K562 (cell line): ENCODE measurements around the gene EIF1. TPM values are rescaled to one million over a fixed set of nuclear protein-coding genes. Genes with fewer than 3 reads are reported as not detected.
A peak's percentile ranks its signal among the peaks of the same experiment; 100 is the strongest.

Experiments used
- ATAC-seq: fragments of 200-7000 bp; cut with Tn5 transposase; 3 replicates; pipeline ENCODE4 v1.9.1; 2020; ENCODE audit warnings: moderate library complexity
- BruUV-seq: library from RNA; stranded (reverse); fragments of 400-500 nt; replicated peaks from 2 replicates; lab custom pipeline; 2021; lab: Mats Ljungman, UMichigan
- CTCF ChIA-PET: fragments of 300-600 bp; formaldehyde crosslinking; extraction: SDS; loops from one replicate; lab custom pipeline; 2021; ENCODE audit warnings: low intra/inter-chr PET ratio; lab: Yijun Ruan, JAX
- POLR2A ChIA-PET: fragments of 300-600, 350-650 bp; sonication (Branson Sonifier 250); formaldehyde crosslinking; extraction: SDS; loops from one replicate; lab custom pipeline; 2021; ENCODE audit warnings: antibody characterized with exemption, inconsistent platforms; lab: Yijun Ruan, JAX
- DNase-seq, 4 experiments: peaks; one replicate each; pipeline versions ENCODE4 v3.0.0 to v3.0.0-alpha.2; 2011 to 2018; ENCODE audit warnings: low spot score in 3 of 4, mixed read lengths in 3 of 4; ENCODE audit errors: extremely low read depth in 1 of 4
- FAIRE-seq: peaks from 2 replicates; lab custom pipeline; 2011; peaks lifted over from hg19 to GRCh38; lab: Jason Lieb, UNC
- H2AFZ ChIP-seq: 2 replicates; pipeline ENCODE4 v1.6.0; 2011; ENCODE audit warnings: low read depth, low read length, control low read depth, inconsistent platforms
- H3K27ac ChIP-seq: fragments of 200-600 bp; 3 replicates; pipeline ENCODE4 v1.8.0; 2011; ENCODE audit warnings: low read depth, mild to moderate bottlenecking, control low read depth, inconsistent platforms, low read length, moderate library complexity, mixed read lengths; ENCODE audit errors: extremely low read depth
- H3K27me3 ChIP-seq, 2 experiments: fragments of 300-600 bp in 1 of 2; 2 replicates in 1 of 2; 3 replicates in 1 of 2; pipeline versions ENCODE4 v1.6.0 to v1.8.0; 2011; ENCODE audit warnings: inconsistent platforms in 2 of 2, low read length in 2 of 2, mild to moderate bottlenecking in 1 of 2, mixed read lengths in 1 of 2, moderate library complexity in 1 of 2; ENCODE audit not compliant: control insufficient read depth in 2 of 2, insufficient read depth in 2 of 2
- H3K36me3 ChIP-seq: fragments of 300-600 bp; 3 replicates; pipeline ENCODE4 v1.8.0; 2011; ENCODE audit warnings: mild to moderate bottlenecking, low read length, inconsistent platforms; ENCODE audit not compliant: control insufficient read depth, insufficient read depth
- H3K4me1 ChIP-seq, 2 experiments: fragments of 200-600 bp in 1 of 2; replicated peaks in 1 of 2; 2 replicates in 1 of 2; 3 replicates in 1 of 2; pipeline versions ENCODE4 v1.5.1 to v1.8.0; 2011; ENCODE audit warnings: inconsistent platforms in 2 of 2, low read length in 2 of 2, mild to moderate bottlenecking in 1 of 2, mixed read lengths in 1 of 2, moderate library complexity in 1 of 2; ENCODE audit not compliant: control insufficient read depth in 2 of 2, insufficient read depth in 2 of 2
- H3K4me2 ChIP-seq: 2 replicates; pipeline ENCODE4 v1.6.1; 2011; ENCODE audit warnings: low read length, control low read depth, inconsistent platforms, mixed read lengths; ENCODE audit not compliant: insufficient read depth
- H3K4me3 ChIP-seq: fragments of 200-600 bp; sonication (generic), shearing (Covaris generic); 2 replicates; pipeline ENCODE4 v1.5.1; 2016; ENCODE audit warnings: control low read depth, inconsistent platforms
- H3K79me2 ChIP-seq: fragments of 200-600 bp; 3 replicates; pipeline ENCODE4 v1.8.0; 2011; ENCODE audit warnings: low read length, inconsistent platforms; ENCODE audit not compliant: control insufficient read depth, insufficient read depth
- H3K9ac ChIP-seq, 2 experiments: 2 replicates each; pipeline versions ENCODE4 v1.6.0 to v1.6.1; 2011; ENCODE audit warnings: low read depth in 2 of 2, low read length in 2 of 2, control low read depth in 1 of 2, inconsistent platforms in 1 of 2, mild to moderate bottlenecking in 1 of 2, mixed read lengths in 1 of 2; ENCODE audit not compliant: insufficient read depth in 1 of 2
- H3K9me1 ChIP-seq: one replicate; pipeline ENCODE4 v1.6.0; 2011; ENCODE audit warnings: inconsistent platforms, mild to moderate bottlenecking, low read length, moderate library complexity; ENCODE audit not compliant: control insufficient read depth, insufficient read depth
- H3K9me3 ChIP-seq: replicated peaks from 2 replicates; pipeline ENCODE4 v1.5.1; 2011; ENCODE audit warnings: low read depth, low read length, inconsistent platforms; ENCODE audit not compliant: control insufficient read depth, insufficient read depth
- H4K20me1 ChIP-seq: replicated peaks from 2 replicates; pipeline ENCODE4 v1.6.1; 2011; ENCODE audit warnings: low read length, inconsistent platforms, mixed read lengths; ENCODE audit not compliant: control insufficient read depth, insufficient read depth
- CSDE1 ChIP-seq, 2 experiments: fragments of 450-650 bp; IDR thresholded peaks; 2 replicates each; pipeline ENCODE4 v1.6.1; 2016; ENCODE audit warnings: mild to moderate bottlenecking in 1 of 2
- EWSR1 ChIP-seq: fragments of 450-650 bp; IDR thresholded peaks from 2 replicates; pipeline ENCODE4 v1.6.1; 2018; ENCODE audit warnings: borderline replicate concordance, mild to moderate bottlenecking, low read depth, moderate library complexity; ENCODE audit not compliant: partially characterized antibody
- ILK ChIP-seq: fragments of 450-650 bp; IDR thresholded peaks from 2 replicates; pipeline ENCODE4 v1.6.1; 2016; ENCODE audit warnings: missing genetic modification characterization, low read depth, mild to moderate bottlenecking, missing compliant biosample characterization, moderate library complexity, borderline replicate concordance
- SPI1 ChIP-seq: IDR thresholded peaks from 2 replicates; pipeline ENCODE4 v1.6.1; 2011; ENCODE audit warnings: low read depth, low read length, control low read depth, borderline replicate concordance
- ZNF224 ChIP-seq: sonication (generic); formaldehyde crosslinking; IDR thresholded peaks from 2 replicates; pipeline ENCODE4 v1.8.0; 2022; ENCODE audit warnings: mild to moderate bottlenecking, missing genetic modification reagents
- WGBS: fragments of 100-300 bp; shearing (Covaris generic); methylation state at CpG from one replicate; pipeline ENCODE4 v1.1.6; 2016; ENCODE audit warnings: low coverage, mixed read lengths; ENCODE audit not compliant: insufficient coverage; ENCODE audit errors: missing lambda C conversion rate; 5-methylcytosine and 5-hydroxymethylcytosine counted together
- in situ Hi-C: fragments of 300-500 bp; cut with MboI; formaldehyde crosslinking; loops from 4 replicates; pipeline ENCODE4 v1.15.0; 2018; ENCODE audit warnings: inconsistent platforms, mixed read lengths
- intact Hi-C: fragments of 100-400 bp; cut with micrococcal nuclease; formaldehyde crosslinking; loops from 2 replicates; pipeline ENCODE4 v1.14.2; 2022
- polyA plus RNA-seq, 8 experiments: library from polyadenylated mRNA; depleted of rRNA in 4 of 8; stranded (reverse) in 5 of 8; unstranded in 3 of 8; fragments of >200 nt; fragmentation: Nextera tagmentation in 2 of 8; fragmentation: Illumina TruSeq in 1 of 8; extraction: Ambion mirVana in 2 of 8; extraction: Trizol in 1 of 8; gene quantifications; 2 replicates each; pipeline versions ENCODE4 v1.2.1 to v1.2.3, GENCODE V29; 2011 to 2014; ENCODE audit warnings: inconsistent platforms in 1 of 8, missing spikeins in 1 of 8
- total RNA-seq, 7 experiments: library from RNA; depleted of rRNA in 6 of 7; stranded (reverse); fragments of >200 nt in 6 of 7; fragmentation: Illumina TruSeq in 2 of 7; extraction: Trizol in 2 of 7; gene quantifications; 2 replicates each; pipeline versions ENCODE4 v1.2.1 to v1.2.3, GENCODE V29; 2011 to 2021; ENCODE audit warnings: low replicate concordance in 1 of 7
- TF ChIP-seq, protein P1 (sequence below): fragments of 450-650 bp; conservative IDR thresholded peaks from 2 replicates; pipeline ENCODE4 v1.6.1; 2016; ENCODE audit warnings: missing genetic modification characterization, low read depth, mild to moderate bottlenecking, control low read depth, missing compliant biosample characterization

Gene EIF1
- total and polyA plus RNA-seq, 9 of the 15 experiments (the other 6 are each of a cell fraction or from before 2014, with no cell fraction given): 67.0 to 1,204 (median 320) TPM

DNA sequence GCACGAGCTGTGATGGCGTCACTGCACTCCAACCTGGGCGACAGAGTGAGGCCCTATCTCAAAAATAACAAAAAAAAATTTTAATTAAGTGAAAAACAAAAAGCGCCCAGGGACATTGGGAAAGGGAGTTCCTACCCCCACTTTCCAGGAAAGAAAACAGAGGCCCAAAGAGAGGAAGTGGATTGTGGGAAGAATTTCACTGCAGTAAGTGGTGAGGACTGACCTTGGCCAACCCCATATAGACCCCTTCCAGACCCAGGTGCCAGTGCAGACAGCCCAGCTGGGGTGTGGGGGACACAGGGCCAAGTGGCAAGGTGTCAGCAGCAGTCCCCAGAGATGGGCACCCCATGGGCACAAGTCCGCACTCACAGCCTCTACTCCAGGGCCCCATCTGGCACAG is 35.3 kb upstream of the EIF1 start:
- DNase-seq (no peak), ATAC-seq (no peak), FAIRE-seq (no peak)
- CTCF ChIA-PET: no interaction called here
- Histone ChIP-seq H3K9ac (no peak overlapping the region), H3K4me3 (no peak overlapping the region), H4K20me1 (0 out of 2 replicates have a peak, but pooled peaks cover 3% of the 10 kb centered on the region), H3K79me2 (no peaks in the 10 kb centered on the region), H2AFZ (no peak overlapping the region), H3K9me1 (no peaks in the 10 kb centered on the region), H3K4me1 (peaks cover 5 to 41% of the 10 kb centered on the region in 2 experiments; a peak in 3 of 5 replicates), H3K36me3 (no peaks in the 10 kb centered on the region), H3K27ac (no peak overlapping the region), H3K27me3 (peaks cover 2 to 20% of the 10 kb centered on the region in 2 experiments; a peak in 2 of 5 replicates), H3K9me3 (no peaks in the 10 kb centered on the region), H3K4me2 (no peak overlapping the region)
- POLR2A ChIA-PET: interaction anchor here (0.5 to 1.4 kb wide), 6 partner anchors 35 to 591 kb away, joined by 3 to 4 read pairs (median 3); partner anchors contain the start of gene KRT19
- in situ Hi-C loops: loop anchor here (25.0 kb wide), 1 partner anchor 1041 kb away; no protein-coding TSS in a partner anchor
- no TSS peak for BruUV-seq
- intact Hi-C loops: no loop called here
- WGBS: 2% methylated on average over 5 of the region's 5 CpGs
- TF ChIP-seq CSDE1 (IDR thresholded peaks at IDR 0.05) (no peak), SPI1 (peak; percentile 59; the same call in 1 of the 2 replicates), EWSR1 (no peak), ILK (tag) (no peak), ZNF224 (no peak)
- TF ChIP-seq, protein P1, sequence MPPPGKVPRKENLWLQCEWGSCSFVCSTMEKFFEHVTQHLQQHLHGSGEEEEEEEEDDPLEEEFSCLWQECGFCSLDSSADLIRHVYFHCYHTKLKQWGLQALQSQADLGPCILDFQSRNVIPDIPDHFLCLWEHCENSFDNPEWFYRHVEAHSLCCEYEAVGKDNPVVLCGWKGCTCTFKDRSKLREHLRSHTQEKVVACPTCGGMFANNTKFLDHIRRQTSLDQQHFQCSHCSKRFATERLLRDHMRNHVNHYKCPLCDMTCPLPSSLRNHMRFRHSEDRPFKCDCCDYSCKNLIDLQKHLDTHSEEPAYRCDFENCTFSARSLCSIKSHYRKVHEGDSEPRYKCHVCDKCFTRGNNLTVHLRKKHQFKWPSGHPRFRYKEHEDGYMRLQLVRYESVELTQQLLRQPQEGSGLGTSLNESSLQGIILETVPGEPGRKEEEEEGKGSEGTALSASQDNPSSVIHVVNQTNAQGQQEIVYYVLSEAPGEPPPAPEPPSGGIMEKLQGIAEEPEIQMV (tag): no peak
